Stimulated activated naive CD4-positive, alpha-beta T cell treated with Interleukin-2 at 50 U/mL for 16 hours (primary cell): Measurements from ENCODE around the gene CDV3.

ENCODE experiments used
- DNase-seq: peaks from one replicate; lab custom pipeline; 2025; lab: John Stamatoyannopoulos, UW

The CDV3 gene

GRCh38 chr3:133568294-133569014 is 5.0 kb upstream of the CDV3 start:
- DNase-seq: no peak

DNA sequence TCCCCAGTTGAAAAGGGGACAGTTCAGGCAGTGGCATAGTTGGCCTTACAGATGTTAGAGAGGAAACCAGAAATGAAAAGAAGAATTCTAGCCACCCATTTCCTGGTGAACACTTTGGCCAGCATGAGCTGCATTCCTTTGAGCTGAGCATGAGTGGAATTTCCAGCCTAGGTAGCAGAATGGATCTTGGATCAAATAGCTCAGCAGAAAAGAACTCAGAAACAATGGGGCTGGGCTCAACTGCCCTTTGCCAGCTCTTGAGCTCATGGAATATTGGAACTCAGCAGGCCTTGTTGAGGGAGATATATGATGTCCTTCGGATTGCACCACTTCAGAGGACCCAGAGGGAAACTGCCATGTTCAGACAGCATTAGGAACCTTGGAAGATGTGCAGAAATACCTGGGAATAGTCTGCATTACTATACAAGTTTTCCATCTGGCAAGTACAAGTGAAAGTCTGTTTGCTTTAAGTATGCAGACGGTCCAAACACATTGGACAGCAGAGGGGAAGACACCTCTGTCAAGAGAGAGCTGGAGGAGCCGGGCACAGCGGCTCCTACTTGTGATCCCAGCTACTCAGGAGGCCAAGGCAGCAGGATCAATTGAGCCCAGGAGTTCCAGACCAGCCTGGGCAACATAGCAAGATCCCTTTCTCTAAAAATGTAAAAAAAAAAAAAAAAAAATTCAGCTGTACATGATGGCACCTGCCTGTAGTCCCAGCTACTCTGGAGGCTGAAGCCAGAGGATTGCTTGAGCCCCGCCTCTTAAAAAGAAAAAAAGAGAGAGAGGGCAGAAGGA is 3.1 kb upstream of the CDV3 start:
- DNase-seq: no peak

DNA sequence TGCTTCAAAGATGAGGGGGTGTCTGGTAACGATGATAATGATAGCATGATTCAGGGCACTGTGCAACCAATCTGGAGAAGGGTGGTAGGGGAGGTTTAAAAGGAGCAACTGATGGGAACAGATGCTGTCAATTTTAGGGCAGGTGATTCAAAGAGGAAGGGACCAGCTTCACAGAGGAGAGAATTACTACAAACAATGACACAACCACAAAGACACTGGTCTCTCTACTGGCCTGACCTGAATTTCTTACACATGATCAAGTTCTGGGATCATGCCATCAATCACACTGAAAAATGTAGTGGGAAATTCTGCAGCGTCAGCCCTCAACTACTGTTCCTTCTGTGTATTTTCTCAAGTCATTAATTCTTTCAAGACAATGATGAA is 2.6 kb upstream of the CDV3 start:
- DNase-seq: no peak

- no peak for DNase-seq
These were observed 1.1 kb upstream of the CDV3 start for GRCh38 chr3:133572158-133573053.

DNA sequence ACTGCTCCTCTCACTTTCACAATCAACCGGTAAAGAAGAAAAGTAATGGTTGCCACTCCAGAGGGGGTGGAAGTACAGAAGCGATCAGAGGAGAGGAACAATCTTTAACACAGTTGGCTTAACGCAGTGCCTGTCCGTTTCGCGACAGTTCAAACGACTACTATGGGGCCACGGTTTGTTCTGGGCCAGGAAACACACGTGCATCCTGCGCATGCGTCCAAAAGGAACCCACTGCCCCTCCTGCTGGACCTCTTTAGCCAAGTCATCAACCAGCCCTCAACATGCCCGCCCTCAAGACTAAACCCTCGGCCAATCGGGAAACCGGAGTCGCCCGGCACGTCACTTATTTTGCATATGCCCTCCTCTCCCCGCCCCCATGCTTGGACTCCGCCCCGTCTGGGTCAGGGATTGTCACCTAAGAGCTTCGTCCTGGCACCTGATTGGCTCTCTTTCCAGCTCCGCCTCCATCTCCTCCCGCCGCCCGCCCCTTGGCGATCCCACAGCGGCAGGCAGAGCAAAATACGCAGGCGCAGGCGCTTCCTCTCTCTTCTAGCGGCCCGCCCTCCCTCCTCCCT is 345 bp upstream of the CDV3 start:
- no peak for DNase-seq

- no peak for DNase-seq
These were observed 885 bp downstream of the CDV3 start for GRCh38 chr3:133574260-133574881.

DNA sequence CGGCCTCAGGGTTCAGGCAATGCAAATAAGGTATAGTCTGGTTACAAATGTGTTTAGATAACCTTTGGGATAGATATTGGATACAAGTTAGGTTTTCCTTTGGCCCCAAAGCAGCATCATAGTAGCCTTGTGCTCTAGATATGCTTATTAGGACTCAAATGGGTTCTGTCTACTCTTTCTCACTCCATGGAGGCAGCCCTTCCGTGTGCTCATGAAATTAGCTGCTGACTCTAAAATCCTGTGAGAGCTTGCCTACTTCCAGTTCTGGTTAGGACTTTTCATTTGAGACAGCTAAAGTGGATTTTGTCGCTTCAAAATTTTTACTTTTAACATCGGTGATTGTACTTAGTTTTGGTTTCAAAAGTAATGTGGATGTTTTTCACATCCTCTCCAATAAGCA is 1.6 kb downstream of the CDV3 start:
- DNase-seq: no peak

- DNase-seq: no peak
These were observed 2.7 kb downstream of the CDV3 start for GRCh38 chr3:133576169-133576568.

- DNase-seq: no peak
These were observed 5.2 kb downstream of the CDV3 start for GRCh38 chr3:133578548-133579191.

- no peak for DNase-seq
These were observed 9.9 kb downstream of the CDV3 start for GRCh38 chr3:133583396-133583795.

DNA sequence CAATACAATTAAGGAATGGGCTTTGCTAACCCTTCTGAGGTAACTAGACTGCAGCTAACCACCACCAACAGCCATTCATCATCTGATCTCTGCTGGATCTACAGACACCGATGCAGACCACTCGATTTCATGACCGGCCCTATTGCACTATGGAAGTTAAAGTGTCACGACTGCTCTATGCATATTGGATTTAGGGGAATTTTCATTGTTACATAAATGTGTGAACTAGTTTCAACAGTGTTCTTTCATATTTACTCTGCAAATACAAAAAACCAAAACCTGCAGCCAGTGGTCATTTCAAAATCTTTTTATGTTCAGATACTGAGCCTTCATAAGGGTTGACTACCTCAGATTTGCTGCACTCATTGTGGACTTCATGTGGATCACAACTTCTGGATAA is 14.5 kb downstream of the CDV3 start:
- no peak for DNase-seq

GRCh38 chr3:133588784-133589465 is 15.4 kb downstream of the CDV3 start:
- no peak for DNase-seq

GRCh38 chr3:133589503-133589902 is 16.0 kb downstream of the CDV3 start:
- DNase-seq: no peak

GRCh38 chr3:133591271-133591742 is 17.8 kb downstream of the CDV3 start:
- no peak for DNase-seq

- peak; percentile 9 for DNase-seq
These were observed 19.4 kb downstream of the CDV3 start for GRCh38 chr3:133592843-133593242.

DNA sequence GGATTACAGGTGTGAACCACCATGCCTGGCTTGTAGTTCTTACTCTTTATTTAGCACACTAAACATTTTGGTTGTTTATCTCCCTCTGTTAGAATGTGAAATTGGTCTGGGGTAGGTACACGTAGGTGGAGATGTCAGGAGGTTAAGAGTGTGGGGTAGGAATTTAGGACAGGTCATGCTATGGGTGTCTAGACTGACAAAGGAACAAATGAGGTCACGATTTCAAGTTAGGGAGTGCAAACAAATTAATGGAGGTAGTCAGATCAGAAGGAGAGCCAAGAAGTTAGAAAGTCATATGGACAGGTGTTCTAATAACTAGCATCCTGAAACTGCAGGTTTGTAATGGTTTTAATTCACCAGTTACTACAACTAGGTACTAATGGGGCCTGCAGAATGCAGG is 19.8 kb downstream of the CDV3 start:
- DNase-seq: no peak

- DNase-seq: peak; percentile 29
These were observed 21.9 kb downstream of the CDV3 start for GRCh38 chr3:133595341-133595740.

- DNase-seq: no peak
These were observed 24.9 kb downstream of the CDV3 start for GRCh38 chr3:133598405-133598804.

DNA sequence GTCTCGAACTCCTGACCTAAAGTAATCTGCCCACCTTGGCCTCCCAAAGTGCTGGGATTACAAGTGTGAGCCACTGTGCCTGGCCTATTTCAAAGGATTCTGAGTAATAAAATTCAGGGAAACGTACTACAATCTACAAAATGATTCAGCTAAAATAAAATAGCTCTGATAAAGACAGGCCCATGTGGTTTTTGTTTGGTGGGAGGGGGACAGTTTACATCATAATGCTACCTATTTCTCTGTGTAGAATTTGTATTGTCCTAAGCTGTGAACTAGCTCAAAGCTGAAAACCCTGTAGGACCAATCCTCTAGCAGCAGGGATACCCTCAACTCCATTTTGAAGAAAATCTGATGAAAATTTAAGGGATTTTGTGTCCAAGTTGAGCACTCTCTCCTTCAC is 25.8 kb downstream of the CDV3 start:
- DNase-seq: no peak

DNA sequence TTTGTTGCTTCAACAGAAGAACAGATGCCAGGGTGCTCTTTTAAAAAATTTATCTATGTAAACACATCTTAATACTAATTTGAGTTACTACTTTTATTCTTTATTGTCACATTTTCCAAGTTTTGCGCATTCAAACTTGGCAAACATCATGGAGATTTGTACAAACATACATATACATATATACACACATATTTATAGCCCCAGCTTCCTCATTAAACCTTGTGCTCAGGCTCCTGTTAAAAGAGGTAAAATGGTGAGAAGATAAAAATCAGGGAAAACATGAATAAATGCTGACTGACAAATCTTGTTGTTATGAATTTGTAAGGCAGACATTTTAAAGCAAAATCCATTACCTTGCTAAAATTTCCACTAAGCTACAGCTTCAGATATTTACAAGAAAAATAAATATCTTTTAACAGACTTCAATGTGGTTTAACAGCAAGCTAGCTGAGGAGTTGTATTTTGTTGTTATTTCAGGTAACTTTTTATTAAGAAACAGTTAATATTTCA is 27.1 kb downstream of the CDV3 start:
- no peak for DNase-seq
